Amniotic stem cell (primary cell): ENCODE data around the gene OXSM.

ENCODE experiments used
- DNase-seq: peaks from one replicate; lab custom pipeline; 2025; lab: John Stamatoyannopoulos, UW

Gene OXSM

GRCh38 chr3:25804676-25805075, 14.8 kb downstream of the OXSM start:
- DNase-seq = no peak

- no peak for DNase-seq
Observed at GRCh38 chr3:25812644-25813043, 22.8 kb downstream of the OXSM start.

- DNase-seq = no peak
Observed at GRCh38 chr3:25817107-25817506, 27.2 kb downstream of the OXSM start.

GRCh38 chr3:25817638-25818037, 27.7 kb downstream of the OXSM start:
- no peak for DNase-seq

GRCh38 chr3:25818335-25818734, 28.4 kb downstream of the OXSM start:
- no peak for DNase-seq

- peak; percentile 75 for DNase-seq
Observed at GRCh38 chr3:25820366-25820765, 30.5 kb downstream of the OXSM start.

- no peak for DNase-seq
Observed at GRCh38 chr3:25820816-25821486, 31.1 kb downstream of the OXSM start.

GRCh38 chr3:25821746-25822573, 32.1 kb downstream of the OXSM start:
- no peak for DNase-seq

- DNase-seq = no peak
Observed at GRCh38 chr3:25823314-25823713, 33.4 kb downstream of the OXSM start.

GRCh38 chr3:25826510-25826909, 36.6 kb downstream of the OXSM start:
- no peak for DNase-seq

- DNase-seq = no peak
Observed at GRCh38 chr3:25830373-25831280, 40.7 kb downstream of the OXSM start.

GRCh38 chr3:25831578-25831977, 41.7 kb downstream of the OXSM start:
- DNase-seq = no peak

- no peak for DNase-seq
Observed at GRCh38 chr3:25834346-25834745, 44.5 kb downstream of the OXSM start.

- no peak for DNase-seq
Observed at GRCh38 chr3:25836579-25836978, 46.7 kb downstream of the OXSM start.

GRCh38 chr3:25837038-25837437, 47.1 kb downstream of the OXSM start:
- no peak for DNase-seq

GRCh38 chr3:25840099-25840498, 50.2 kb downstream of the OXSM start:
- no peak for DNase-seq

GRCh38 chr3:25843332-25843731, 53.4 kb downstream of the OXSM start:
- DNase-seq = no peak
